Gastroesophageal sphincter (tissue), 3 donors: ENCODE measurements around the gene VAPB.

Experiments used
- POLR2A ChIP-seq, 2 donors: fragments of 450-650 bp; IDR thresholded peaks; one replicate each; pipeline ENCODE4 v1.6.1; 2017; ENCODE audit warnings: antibody characterized with exemption in 2 of 2, mild to moderate bottlenecking in 2 of 2, moderate library complexity in 1 of 2
- POLR2AphosphoS5 ChIP-seq: sonication (generic); formaldehyde crosslinking; IDR thresholded peaks from one replicate; pipeline ENCODE4 v1.6.1; 2017; ENCODE audit warnings: antibody characterized with exemption
- TF ChIP-seq, protein P1 (sequence below), 4 experiments: fragments of 200-600 bp in 2 of 4; fragments of 450-650 bp in 2 of 4; sonication (generic) in 1 of 4; IDR thresholded peaks; one replicate each; pipeline ENCODE4 v1.5.1; 2017 to 2019; ENCODE audit warnings: antibody characterized with exemption in 4 of 4, mild to moderate bottlenecking in 2 of 4, moderate library complexity in 2 of 4

DNA sequence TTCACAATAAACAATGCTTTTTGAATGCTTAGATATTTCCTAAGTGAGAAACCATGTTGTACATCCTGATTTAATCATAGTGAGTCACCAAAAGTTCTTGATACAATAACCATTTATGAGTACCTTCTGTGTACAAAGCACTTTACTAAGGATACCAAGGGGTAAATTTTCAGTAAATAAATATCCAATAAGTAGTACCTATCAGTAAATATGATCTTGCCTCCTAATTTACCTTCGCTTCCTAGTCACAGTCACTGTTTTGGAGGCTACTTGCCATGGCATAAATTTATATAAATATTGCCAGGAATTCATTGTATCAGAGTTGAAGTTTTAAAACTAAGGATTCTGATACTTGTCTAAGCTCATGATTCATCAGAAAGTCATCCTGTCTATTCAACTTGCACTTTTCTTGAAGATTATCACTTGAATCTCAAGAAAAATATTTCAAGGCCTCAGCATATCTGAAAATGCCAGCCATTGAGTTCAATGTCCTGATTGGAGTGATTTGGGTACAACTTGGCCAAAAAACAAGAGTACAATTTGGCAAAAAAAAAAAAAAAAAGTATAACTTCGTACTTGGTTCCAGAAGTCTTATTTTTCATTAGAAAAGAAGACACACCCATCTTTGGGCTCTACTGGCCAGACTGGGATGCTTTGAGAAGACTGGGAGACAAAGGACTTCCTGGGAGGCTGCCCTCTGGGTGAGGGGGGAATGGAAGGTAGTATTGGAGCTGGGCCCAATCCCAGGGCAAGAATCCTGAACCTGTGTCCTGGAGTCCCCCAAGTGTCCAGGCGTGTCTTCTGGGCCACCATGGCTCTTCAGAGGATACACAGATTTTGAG is 46.7 kb upstream of the VAPB start:
- TF ChIP-seq, protein P1, sequence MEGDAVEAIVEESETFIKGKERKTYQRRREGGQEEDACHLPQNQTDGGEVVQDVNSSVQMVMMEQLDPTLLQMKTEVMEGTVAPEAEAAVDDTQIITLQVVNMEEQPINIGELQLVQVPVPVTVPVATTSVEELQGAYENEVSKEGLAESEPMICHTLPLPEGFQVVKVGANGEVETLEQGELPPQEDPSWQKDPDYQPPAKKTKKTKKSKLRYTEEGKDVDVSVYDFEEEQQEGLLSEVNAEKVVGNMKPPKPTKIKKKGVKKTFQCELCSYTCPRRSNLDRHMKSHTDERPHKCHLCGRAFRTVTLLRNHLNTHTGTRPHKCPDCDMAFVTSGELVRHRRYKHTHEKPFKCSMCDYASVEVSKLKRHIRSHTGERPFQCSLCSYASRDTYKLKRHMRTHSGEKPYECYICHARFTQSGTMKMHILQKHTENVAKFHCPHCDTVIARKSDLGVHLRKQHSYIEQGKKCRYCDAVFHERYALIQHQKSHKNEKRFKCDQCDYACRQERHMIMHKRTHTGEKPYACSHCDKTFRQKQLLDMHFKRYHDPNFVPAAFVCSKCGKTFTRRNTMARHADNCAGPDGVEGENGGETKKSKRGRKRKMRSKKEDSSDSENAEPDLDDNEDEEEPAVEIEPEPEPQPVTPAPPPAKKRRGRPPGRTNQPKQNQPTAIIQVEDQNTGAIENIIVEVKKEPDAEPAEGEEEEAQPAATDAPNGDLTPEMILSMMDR (IDR thresholded peaks at IDR 0.05) = no peak
- TF ChIP-seq POLR2A (IDR thresholded peaks at IDR 0.05) (no peak), POLR2AphosphoS5 (no peak)
